ENCODE measurements around the gene PLK5.

PLK5 gene

GRCh38 chr19:1489463-1490310 lies 34.2 kb upstream of the PLK5 start:
- TF ChIP-seq EZH2phosphoT487 (IDR thresholded peaks at IDR 0.05; ENCODE audit: borderline replicate concordance, low read length) (no peak), CTCF (IDR thresholded peaks at IDR 0.05; ENCODE audit: low read depth, low read length, poor library complexity, severe bottlenecking) (no peak)
- H3K4me2 ChIP-seq (ENCODE audit: low read length) = peak overlapping the region; percentile 94
- H3K9me2 ChIP-seq (replicated peaks; ENCODE audit: control insufficient read depth, low read length) = no peaks in the 10 kb centered on the region
- H3K27me3 ChIP-seq (ENCODE audit: control insufficient read depth, low read length) = no peaks in the 10 kb centered on the region
- no peaks in the 10 kb centered on the region for H3K79me2 ChIP-seq (ENCODE audit: control insufficient read depth, low read length)
- H3F3A ChIP-seq (ENCODE audit: control insufficient read depth, insufficient read depth) = no peaks in the 10 kb centered on the region
- H4K20me1 ChIP-seq (ENCODE audit: control insufficient read depth, insufficient read depth, low read depth, low read length) = 0 out of 2 replicates have a peak, but pooled peaks cover 3% of the 10 kb centered on the region
- H3K4me3 ChIP-seq (ENCODE audit: low read length) = peak overlapping the region; percentile 88
- peaks cover 15% of the 10 kb centered on the region for H3K4me1 ChIP-seq (ENCODE audit: control insufficient read depth, low read length)
- no peaks in the 10 kb centered on the region for H3K9me3 ChIP-seq (ENCODE audit: control insufficient read depth, insufficient read depth, low read length)
- no peaks in the 10 kb centered on the region for H3K36me3 ChIP-seq (ENCODE audit: control insufficient read depth, low read length)
- peak overlapping the region; percentile 35; the same call in 1 of the 2 replicates for H3K27ac ChIP-seq (ENCODE audit: low read depth, low read length)

- Histone ChIP-seq H3K9me2 (replicated peaks; ENCODE audit: control insufficient read depth, low read length) (no peaks in the 10 kb centered on the region), H3K27me3 (ENCODE audit: control insufficient read depth, low read length) (no peaks in the 10 kb centered on the region), H3K4me2 (ENCODE audit: low read length) (peak within 1 kb of the TSS; percentile 94), H3K9me3 (ENCODE audit: control insufficient read depth, insufficient read depth, low read length) (no peaks in the 10 kb centered on the region), H3K36me3 (ENCODE audit: control insufficient read depth, low read length) (no peaks in the 10 kb centered on the region), H3F3A (ENCODE audit: control insufficient read depth, insufficient read depth) (no peaks in the 10 kb centered on the region), H3K4me3 (ENCODE audit: low read length) (peak within 1 kb of the TSS; percentile 88), H4K20me1 (ENCODE audit: control insufficient read depth, insufficient read depth, low read depth, low read length) (0 out of 2 replicates have a peak, but pooled peaks cover 3% of the 10 kb centered on the region), H3K4me1 (ENCODE audit: control insufficient read depth, low read length) (peaks cover 15% of the 10 kb centered on the region), H3K27ac (ENCODE audit: low read depth, low read length) (peak within 1 kb of the TSS; percentile 35; the same call in 1 of the 2 replicates), H3K79me2 (ENCODE audit: control insufficient read depth, low read length) (no peaks in the 10 kb centered on the region)
- TF ChIP-seq EZH2phosphoT487 (IDR thresholded peaks at IDR 0.05; ENCODE audit: borderline replicate concordance, low read length) (no peak), CTCF (IDR thresholded peaks at IDR 0.05; ENCODE audit: low read depth, low read length, poor library complexity, severe bottlenecking) (no peak)
Observed at GRCh38 chr19:1490311-1491113, 33.4 kb upstream of the PLK5 start, which contains the start of gene PCSK4. Gene PCSK4 (minus strand): TSS chr19:1490350. CDS start chr19:1490346, 4 bp downstream.

- no peaks in the 10 kb centered on the region for H3F3A ChIP-seq (ENCODE audit: control insufficient read depth, insufficient read depth)
- H3K9me3 ChIP-seq (ENCODE audit: control insufficient read depth, insufficient read depth, low read length) = no peaks in the 10 kb centered on the region
- peak within 1 kb of the TSS; percentile 88 for H3K4me3 ChIP-seq (ENCODE audit: low read length)
- H3K4me1 ChIP-seq (ENCODE audit: control insufficient read depth, low read length) = peaks cover 15% of the 10 kb centered on the region
- no peak for TF ChIP-seq CTCF (IDR thresholded peaks at IDR 0.05; ENCODE audit: low read depth, low read length, poor library complexity, severe bottlenecking)
- TF ChIP-seq EZH2phosphoT487 (IDR thresholded peaks at IDR 0.05; ENCODE audit: borderline replicate concordance, low read length) = no peak
- H3K27ac ChIP-seq (ENCODE audit: low read depth, low read length) = peak within 1 kb of the TSS; percentile 35; the same call in 1 of the 2 replicates
- H3K36me3 ChIP-seq (ENCODE audit: control insufficient read depth, low read length) = no peaks in the 10 kb centered on the region
- H4K20me1 ChIP-seq (ENCODE audit: control insufficient read depth, insufficient read depth, low read depth, low read length) = 0 out of 2 replicates have a peak, but pooled peaks cover 3% of the 10 kb centered on the region
- no peaks in the 10 kb centered on the region for H3K9me2 ChIP-seq (replicated peaks; ENCODE audit: control insufficient read depth, low read length)
- no peaks in the 10 kb centered on the region for H3K27me3 ChIP-seq (ENCODE audit: control insufficient read depth, low read length)
- no peaks in the 10 kb centered on the region for H3K79me2 ChIP-seq (ENCODE audit: control insufficient read depth, low read length)
- peak within 1 kb of the TSS; percentile 94 for H3K4me2 ChIP-seq (ENCODE audit: low read length)
Observed at GRCh38 chr19:1491114-1491848, 32.6 kb upstream of the PLK5 start, which contains the start of gene REEP6. Gene REEP6 (plus strand): TSS chr19:1491181. CDS start chr19:1491270, 89 bp downstream.

All from DOHH2 (cell line).